Ureter (tissue), 1 donor: ENCODE data around the gene SIX2. TPM values are rescaled to one million over a fixed set of nuclear protein-coding genes. Genes with fewer than 3 reads are reported as not detected.

Experiments used
- DNase-seq: peaks from one replicate; pipeline ENCODE4 v3.0.0-alpha.2; 2020; ENCODE audit warnings: low spot score
- total RNA-seq: library from RNA; stranded (reverse); gene quantifications from one replicate; pipeline ENCODE4 v1.2.4, GENCODE V29; 2023
- donor health status: DM: yes; HTN: yes; CAD: no.

SIX2 gene
- total RNA-seq, 1 donor from 2014 or later = 1.2 TPM

DNA sequence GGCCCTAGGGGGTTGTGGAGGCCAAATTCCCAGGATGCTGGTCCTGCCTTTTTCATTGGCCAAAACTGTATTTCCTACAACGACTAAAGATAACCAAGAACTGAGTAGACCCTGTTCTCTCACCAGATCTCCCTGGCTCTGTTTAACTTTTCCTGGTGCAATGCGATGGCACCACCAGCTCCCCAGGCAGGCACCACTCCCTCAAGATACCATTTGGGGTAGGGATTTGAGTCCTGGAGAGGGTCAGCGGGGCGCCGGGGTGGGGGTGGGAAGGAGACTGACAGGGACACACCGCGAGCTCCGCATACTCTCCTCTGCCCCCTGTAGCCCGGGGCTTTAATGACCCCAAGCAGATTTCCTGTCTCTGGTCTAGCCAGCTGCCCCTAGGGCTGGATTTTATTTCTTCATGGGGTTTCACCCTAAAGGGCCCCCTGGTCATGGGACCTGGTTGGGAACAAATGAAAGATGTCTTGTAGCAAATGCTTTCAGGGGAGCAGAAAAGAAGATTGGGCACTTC lies 7.3 kb downstream of the SIX2 start:
- DNase-seq = no peak

DNA sequence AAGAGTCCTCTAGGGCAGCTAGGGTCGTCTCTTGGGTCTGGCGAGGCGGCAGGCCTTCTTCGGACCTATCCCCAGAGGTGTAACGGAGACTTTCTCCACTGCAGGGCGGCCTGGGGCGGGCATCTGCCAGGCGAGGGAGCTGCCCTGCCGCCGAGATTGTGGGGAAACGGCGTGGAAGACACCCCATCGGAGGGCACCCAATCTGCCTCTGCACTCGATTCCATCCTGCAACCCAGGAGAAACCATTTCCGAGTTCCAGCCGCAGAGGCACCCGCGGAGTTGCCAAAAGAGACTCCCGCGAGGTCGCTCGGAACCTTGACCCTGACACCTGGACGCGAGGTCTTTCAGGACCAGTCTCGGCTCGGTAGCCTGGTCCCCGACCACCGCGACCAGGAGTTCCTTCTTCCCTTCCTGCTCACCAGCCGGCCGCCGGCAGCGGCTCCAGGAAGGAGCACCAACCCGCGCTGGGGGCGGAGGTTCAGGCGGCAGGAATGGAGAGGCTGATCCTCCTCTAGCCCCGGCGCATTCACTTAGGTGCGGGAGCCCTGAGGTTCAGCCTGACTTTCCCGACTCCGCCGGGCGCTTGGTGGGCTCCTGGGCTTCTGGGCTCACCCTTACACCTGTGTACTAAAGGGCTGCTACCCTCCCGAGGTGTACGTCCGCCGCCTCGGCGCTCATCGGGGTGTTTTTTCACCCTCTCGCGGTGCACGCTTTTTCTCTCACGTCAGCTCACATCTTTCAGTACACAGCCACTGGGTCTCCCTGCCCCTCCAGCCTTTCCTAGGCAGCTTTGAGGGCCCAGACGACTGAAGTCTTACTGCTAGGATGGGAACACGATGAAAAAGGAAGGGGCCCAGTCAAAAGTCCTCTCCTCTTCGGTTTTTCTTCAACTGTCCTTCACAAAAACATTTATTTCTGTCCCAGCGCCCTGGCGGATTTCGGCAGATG lies 8.1 kb downstream of the SIX2 start:
- DNase-seq = no peak

DNA sequence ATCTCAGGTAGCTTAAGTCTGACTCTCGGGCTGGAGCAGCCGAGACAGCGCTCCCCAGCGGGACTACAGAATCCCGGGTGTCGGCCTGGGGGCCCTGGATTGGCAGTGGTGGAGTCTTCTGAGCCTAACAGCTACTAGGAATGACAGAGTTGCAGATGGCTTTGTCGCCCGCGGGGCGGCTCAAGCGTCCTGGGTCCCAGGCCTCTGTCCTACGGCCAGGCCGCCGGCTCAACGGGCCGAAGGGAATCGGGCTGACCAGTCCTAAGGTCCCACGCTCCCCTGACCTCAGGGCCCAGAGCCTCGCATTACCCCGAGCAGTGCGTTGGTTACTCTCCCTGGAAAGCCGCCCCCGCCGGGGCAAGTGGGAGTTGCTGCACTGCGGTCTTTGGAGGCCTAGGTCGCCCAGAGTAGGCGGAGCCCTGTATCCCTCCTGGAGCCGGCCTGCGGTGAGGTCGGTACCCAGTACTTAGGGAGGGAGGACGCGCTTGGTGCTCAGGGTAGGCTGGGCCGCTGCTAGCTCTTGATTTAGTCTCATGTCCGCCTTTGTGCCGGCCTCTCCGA lies 8.8 kb downstream of the SIX2 start:
- DNase-seq = no peak

DNA sequence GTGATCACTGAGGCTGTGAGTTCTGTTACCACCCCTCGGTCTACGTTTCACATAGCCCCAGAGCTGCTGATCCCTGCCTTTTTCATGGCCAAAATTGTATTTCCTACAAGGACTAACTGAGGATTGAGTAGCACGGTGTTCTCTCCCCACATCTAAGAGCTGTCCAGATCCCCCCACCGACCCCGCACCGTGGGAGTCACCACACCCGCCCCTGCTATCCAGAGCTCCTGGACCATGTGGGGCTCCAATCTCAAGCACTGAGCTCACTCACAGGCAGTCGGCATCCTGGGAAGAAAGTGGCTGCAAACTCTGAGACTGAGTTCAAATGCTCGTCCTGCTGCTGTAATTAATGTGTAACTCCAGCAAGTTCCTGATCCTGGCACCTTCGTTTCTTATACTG lies 9.7 kb downstream of the SIX2 start:
- no peak for DNase-seq

DNA sequence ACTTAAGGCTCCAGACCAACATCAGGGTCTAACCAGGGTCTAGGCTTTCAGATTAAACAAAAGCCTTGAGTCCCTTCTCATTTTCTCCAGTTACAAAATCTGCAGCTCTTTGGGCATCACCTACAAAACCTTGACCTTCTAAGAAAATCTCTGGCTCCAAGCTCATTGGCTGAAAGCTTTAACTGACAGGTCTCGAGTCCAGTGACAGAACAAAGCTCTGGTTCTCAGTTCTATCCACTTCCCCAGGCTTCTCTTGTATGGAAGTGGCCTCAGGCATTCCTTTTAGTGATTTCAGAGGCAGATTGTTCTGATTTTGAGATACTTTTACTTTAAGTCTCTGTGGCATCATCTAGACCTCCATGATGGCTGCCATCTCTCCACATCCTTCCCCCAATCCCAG lies 11.3 kb downstream of the SIX2 start:
- DNase-seq = no peak

DNA sequence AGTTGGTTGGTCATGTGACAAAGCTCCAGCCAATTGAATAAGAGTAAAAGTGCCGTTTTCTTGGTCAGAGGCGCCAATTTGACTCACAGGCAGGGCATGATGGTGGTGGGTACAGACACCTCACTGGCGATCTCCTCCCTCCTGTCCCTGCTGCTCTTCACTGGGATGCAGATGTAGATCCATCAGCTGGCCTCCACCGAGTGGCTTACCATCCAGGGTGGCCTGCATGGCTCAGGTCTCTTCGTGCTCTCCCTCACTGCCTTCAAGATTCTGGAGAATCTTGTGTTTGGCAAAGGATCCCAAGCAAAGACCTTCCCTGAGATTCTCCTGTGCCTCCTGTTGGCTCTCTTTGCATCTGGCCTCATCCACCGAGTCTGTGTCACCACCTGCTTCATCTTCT lies 12.9 kb downstream of the SIX2 start:
- DNase-seq = no peak

DNA sequence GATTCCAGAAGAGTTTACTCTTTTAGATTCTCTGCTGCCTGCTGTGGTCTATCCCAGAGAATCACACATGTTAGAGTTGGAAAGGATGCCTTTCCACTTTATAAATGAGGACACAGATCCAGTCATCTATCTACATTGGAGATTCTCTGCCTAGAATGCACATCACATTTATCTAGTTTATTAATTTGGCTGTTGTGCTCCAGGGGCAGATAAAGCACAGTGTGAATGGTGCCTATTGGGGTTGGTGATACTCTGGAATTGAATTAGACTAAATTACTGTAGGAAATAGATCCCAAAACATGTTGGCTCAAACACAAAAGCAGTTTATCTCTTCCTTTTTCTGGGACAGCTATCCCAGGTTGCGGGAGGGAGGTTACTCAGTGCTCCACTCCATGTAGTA lies 14.9 kb downstream of the SIX2 start:
- DNase-seq = no peak

DNA sequence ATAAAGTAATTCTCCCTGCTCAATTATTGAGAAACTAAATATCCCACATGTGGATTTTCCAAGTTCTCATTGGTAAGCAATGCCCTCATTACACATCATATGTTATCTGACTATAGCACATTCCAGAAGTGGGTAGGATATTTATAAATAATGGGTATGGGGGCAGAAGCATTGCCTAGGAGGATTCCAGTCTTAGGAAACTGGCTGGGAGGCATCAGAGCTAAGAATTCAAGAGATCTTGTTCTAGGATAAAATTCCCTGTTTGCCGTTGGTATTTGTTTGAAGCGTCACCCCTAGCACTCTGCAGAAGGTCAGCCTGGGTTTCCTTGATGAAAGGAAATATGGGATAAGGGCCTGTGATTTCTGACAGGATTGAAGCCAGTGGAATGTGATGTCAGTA lies 20.1 kb downstream of the SIX2 start:
- no peak for DNase-seq

DNA sequence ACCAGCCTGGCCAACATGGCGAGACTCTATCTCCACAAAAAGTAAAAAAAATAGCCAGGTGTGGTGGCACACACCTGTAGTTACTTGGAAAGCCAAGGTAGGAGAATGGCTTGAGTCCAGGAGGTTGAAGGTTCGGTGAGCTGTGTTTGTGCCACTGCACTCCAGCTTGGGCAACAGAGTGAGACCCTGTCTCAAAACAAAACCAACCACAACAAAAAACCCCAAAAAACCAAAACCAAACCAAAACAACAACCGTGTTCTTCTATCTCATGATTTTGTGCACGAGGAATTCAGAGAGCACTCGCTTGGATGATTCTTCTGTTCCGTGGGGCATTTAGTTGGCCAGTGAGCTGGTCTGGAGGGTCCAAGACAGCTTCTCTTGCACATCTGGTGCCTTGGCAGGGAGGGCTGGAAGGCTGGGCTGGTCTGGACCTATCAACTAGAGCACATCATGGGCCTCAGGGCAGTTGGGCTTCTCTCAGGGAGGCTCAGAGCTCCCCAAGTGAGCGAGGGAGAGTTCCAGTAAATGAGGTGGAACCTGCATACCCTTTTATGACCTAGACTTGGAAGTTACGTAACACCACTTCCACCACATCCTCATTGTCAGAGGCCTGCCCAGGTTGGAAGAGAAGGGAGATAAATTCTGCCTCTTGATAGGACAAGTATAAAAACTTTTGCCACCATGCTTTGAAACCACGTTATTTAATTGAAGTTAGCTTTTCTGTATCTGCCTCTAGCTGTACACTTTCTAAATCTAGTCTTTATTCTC lies 25.2 kb downstream of the SIX2 start:
- DNase-seq = no peak

DNA sequence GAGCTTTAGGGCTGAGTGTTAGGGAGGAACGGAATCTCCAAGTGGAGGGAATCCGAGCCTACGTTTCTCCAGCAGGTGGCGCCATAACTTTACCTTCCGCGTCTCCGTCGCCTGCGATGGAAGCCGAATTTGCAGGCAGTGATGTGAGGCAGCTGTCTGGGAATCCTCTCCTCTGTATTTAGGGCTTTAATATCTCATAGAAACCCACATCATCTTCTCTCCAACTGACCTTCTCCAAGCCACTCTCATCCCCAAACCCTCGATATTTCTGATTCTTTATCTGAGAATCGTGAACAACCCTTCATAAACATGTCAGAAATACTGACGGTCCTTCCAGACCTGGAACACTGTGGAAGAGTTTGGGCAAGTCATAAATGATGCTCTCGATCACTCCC lies 27.5 kb downstream of the SIX2 start:
- DNase-seq = peak; percentile 84

DNA sequence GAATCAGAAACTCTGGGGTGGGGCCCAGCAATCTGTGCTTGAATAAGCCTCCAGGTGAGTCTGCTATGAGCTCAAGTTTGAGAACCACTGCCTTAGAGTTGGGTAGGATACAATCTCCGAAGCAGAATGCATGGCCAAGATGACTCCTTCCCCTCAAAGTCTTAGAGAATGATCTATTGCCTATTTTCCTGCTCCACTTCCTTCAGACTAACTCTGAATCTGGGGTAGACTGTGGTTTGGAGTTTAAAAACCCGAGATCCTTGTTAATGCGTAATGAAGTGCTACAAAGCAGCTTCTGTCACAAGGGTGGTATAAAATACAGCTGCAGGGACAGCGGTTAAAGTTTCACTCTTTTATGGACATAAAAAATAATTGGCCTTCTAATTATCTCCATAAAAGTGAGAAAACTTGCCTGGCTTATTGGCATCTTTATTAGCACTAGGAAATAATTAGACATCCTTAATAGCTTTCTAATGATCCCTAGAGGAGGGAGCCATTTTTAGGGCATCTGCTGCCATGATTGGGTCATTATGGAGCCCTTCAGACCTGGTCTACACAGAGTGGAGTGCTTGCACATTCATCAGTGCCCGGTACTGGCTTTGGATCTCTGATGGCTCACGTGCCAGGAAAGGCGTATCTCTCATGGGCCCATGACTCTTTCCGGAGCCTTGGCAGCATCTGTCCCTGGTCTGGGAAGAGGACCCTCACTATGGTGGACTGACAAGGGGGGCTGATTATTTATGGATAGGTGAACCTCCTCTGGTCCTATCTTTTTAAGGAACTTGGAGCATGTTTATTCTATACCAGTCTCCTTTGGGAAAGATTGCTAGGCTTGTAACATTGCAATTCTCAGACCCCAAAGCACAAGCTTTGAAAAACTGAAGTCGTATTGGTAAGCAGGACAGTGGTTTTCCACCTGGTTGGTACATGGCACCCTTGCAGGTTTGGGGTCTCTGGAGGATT lies 28.2 kb downstream of the SIX2 start:
- DNase-seq = no peak

DNA sequence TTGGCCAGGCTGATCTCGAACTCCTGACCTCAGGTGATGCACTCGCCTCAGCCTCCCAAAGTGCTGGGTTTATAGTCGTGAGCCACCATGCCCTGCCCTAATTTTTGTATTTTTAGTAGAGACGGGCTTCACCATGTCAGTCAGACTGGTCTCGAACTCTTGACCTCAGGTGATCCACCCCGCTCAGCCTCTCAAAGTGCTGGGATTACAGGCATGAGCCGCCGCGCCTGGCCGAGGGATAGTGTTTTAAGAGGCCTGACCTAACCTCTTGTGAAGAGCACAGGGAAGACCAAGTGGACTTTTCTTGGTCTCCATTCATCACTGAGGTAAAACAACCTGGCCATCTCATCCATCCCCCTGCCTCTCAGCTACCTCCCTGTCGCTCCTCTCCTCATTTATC lies 29.7 kb downstream of the SIX2 start:
- DNase-seq = no peak

DNA sequence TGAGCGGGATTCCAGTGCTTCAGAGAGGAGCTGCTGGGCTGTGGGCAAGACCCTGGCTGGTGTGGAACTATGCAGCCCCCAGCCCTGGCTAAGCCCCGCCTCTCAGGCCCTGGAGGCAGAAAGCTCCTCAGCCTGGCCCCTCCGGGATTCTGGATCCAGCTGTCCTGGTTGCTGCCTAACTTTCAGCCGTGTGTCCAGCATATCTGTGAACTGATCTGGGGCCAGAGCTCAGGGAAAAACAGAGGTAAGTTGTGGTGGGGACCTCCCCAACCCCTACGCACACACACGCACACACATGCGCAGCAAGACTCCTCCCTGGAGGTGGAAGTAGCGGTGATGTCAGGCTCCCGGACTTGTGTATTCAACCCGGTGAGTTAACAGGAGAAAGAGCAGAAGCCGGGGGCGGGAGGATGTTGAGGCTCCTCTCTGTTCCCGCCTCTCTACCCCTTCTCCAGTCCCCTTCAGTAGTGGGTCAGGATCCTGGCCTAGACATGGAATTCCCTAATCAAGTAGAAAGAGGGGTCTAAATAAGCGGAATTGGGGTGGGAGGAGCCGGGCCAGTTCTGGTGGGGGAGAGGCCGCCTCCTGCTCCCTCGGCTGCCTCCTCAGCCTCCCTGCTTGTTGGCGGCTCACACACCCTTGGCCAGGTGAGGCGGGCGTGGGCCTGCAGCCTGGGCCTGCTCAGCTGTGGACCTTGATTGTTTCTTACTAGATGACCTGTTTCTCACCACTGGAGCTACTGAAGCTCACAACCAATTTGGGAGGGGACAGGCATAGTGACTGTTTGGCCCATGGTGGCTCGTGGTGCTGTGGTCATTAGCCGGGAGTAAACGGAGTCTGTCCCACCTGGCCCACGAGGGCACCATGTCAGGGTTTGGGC lies 33.4 kb downstream of the SIX2 start:
- DNase-seq = no peak

DNA sequence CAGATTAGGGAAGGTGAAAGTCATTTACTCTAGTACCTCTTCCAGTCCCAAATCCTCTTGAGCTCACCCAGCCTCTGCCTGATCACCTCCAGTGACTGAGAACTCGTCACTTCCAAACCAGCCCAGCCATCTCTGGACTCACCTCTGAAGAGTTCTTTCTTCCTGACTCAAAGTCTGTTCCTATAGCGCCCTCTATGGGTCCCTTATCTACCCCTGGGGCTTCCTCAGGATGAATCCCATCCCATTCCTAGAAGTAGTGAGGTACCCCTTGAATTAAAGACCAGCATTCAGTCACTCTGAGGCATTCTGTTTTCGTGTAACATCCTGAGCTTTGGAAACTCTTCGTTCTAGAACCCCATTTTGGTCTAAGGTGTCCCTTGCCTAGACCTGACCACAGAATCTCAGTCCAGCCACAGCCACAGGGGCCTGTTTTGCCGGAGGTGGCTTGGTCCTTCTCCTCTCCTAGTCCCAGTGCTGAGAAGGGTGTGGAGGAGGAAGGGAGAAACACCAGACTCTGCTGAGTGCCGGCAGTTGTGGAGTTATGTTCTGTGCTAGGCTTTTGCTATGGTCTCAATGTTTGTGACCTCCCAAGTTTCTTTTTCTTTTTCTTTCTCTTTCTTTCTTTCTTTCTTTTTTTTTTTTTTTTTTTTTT lies 35.1 kb downstream of the SIX2 start:
- no peak for DNase-seq

DNA sequence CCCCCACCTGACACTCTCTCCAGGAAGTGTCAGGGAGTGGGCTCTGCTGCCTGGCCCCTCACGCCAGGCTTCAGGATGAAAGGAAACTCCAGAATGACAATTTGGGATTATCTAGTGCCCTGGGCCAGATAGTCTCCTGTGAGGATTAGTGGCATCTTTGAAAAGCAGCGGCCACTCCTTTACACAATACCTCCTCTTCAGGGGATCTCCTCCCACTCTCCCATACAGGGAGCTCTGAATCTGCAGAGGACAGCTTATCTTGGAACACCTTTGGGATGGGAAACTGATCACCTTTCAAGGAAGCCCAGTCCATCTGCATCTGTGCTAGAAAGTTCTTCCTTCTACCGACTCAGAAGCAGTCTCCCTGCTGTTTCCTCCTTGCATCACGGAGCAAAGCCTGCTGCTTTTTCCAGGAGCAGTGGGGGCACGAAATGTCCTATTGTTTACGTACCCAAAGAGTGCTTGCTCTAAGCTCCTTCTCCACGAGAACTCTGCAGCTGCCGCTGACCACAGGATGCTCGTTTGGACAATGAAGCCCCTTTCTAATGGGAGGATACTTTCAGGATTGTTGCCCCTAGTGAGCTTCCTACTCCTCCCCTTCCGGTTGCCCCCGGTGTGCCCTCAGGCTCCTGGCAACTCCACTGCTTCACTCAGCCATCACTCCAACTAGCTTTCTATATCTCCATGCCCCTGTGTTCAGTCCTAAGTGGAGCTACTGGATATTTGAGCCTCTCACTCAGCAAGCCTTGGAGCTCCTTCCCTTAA lies 36.3 kb downstream of the SIX2 start:
- DNase-seq = no peak

DNA sequence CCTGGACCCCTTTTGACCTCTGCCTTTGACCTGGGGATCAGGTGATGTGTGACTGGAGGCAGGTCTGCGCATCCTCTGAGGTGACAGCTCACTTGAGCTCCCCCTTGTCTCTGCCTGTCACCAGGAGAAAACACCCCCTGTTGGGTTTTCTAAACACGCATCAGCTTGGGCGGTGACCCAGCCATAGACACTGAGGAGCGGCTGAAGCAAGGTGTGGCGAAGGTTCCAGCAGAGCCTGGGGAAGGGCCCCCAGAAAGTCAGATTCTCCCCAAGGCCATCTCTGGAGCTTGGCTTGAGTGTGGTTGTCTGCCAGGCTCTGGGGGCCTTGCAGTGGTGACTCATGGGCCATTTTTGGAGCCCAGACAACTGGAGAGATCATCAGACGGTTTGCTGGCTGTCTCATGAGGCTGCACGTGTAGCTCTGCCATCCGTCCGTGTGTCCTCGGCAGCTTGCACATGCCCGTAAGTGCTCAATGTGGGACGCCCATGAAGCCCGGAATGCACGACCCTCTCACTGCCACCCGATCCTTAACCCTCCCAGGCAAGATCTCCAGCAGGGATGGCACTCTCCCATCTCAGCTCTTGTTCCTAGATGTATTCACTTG lies 38.3 kb downstream of the SIX2 start:
- no peak for DNase-seq

DNA sequence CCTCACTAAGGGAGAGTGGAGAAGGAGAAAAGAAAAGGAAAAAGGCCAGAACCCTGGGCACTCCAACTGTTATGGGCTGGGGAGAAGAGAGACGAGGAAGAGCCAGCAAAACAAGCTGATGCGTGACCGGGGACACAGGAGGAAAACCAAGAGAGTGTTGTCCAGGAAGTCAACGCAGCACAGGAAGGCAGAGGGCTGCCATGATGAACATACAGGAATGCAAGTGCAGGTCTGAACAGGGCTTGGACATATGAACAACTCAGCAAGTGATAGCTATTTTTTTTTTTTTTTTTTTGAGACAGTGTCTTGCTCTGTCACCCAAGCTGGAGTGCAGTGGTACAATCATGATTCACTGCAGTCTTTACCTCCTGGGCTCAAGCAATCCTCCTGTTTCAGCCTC lies 39.3 kb downstream of the SIX2 start:
- no peak for DNase-seq

DNA sequence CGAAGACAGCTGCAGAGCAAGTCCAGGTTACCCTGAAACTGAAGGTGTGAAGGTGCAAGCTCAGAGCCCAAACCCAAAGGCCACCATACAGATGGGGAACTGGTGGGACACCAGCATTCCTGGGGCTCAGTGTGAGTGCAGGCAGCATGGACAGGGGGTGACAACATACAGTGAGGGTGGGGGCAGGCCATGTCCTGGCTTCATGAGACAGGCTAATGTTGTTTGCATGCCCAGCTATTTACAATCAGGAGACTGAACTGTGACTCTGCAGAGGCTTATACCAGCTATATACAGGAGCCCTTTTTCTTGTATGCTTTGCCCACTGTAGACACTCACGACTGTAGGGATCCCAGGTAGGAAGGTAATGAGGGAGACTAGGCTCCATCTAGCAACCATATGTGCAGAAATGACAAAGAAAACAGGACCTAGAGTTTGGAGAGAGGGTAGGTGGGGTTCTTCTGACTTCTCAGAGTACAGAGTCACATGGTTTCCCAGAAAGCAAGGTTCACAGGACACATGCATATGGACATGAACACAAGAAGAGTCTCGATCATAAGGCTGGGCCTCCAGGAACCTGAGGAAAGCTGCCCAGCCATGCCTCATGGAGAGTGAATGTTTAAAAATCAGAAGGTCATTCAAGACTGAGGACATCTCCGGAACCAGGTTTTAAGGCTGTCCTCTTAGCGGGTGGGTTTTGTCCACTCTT lies 41.4 kb downstream of the SIX2 start:
- no peak for DNase-seq
